Activated CD8-positive, alpha-beta memory T cell treated with anti-CD3 and anti-CD28 coated beads for 36 hours (primary cell): ENCODE data around the gene ADH4. TPM values are rescaled to one million over a fixed set of nuclear protein-coding genes. Genes with fewer than 3 reads are reported as not detected.
"Not testable (repeated sequence)": the region's sequence is repeated elsewhere in the genome, so short reads cannot be mapped to it uniquely, and the experiment has no call there.

ENCODE experiments used
- CTCF ChIA-PET: fragments of 350-600 bp; sonication (Branson Sonifier 250); formaldehyde crosslinking; loops from one replicate; lab custom pipeline; 2021; ENCODE audit warnings: antibody characterized with exemption; lab: Charles Lee
- POLR2A ChIA-PET: fragments of 350-600 bp; sonication (Branson Sonifier 250); formaldehyde crosslinking; loops from one replicate; lab custom pipeline; 2021; ENCODE audit warnings: antibody characterized with exemption; lab: Charles Lee
- total RNA-seq, 2 experiments: library from RNA; stranded (reverse); gene quantifications; one replicate each; pipeline ENCODE4 v1.2.3, GENCODE V29; 2021

ADH4 gene
- total RNA-seq, 2 experiments from 2014 or later, result not detected

GRCh38 chr4:99136329-99136728 is 7.8 kb downstream of the ADH4 start:
- CTCF ChIA-PET, result no interaction called here
- POLR2A ChIA-PET, result no interaction called here

GRCh38 chr4:99135541-99136162 is 8.4 kb downstream of the ADH4 start:
- ChIA-PET CTCF (no interaction called here), POLR2A (no interaction called here)

GRCh38 chr4:99134586-99134985 is 9.5 kb downstream of the ADH4 start:
- POLR2A ChIA-PET, result no interaction called here
- CTCF ChIA-PET, result no interaction called here

GRCh38 chr4:99131378-99131777 is 12.7 kb downstream of the ADH4 start:
- CTCF ChIA-PET, result no interaction called here
- POLR2A ChIA-PET, result no interaction called here

GRCh38 chr4:99126376-99126775 is 17.7 kb downstream of the ADH4 start:
- POLR2A ChIA-PET, result no interaction called here
- CTCF ChIA-PET, result no interaction called here

GRCh38 chr4:99121008-99121407 is 23.1 kb downstream of the ADH4 start:
- ChIA-PET POLR2A (no interaction called here), CTCF (no interaction called here)

GRCh38 chr4:99120501-99120900 is 23.6 kb downstream of the ADH4 start:
- CTCF ChIA-PET, result no interaction called here
- POLR2A ChIA-PET, result no interaction called here

- POLR2A ChIA-PET, result no interaction called here
- CTCF ChIA-PET, result interaction anchor here (0.7 to 1.4 kb wide), 2 partner anchors 287 to 730 kb away, joined by 3 read pairs; no protein-coding TSS in a partner anchor
Observed at GRCh38 chr4:99117876-99118693, 26.0 kb downstream of the ADH4 start.

GRCh38 chr4:99117122-99117841 is 26.8 kb downstream of the ADH4 start:
- POLR2A ChIA-PET, result not testable (repeated sequence)
- CTCF ChIA-PET, result interaction anchor here (0.7 to 1.4 kb wide), 3 partner anchors 288 to 729 kb away, joined by 3 read pairs; no protein-coding TSS in a partner anchor

GRCh38 chr4:99109286-99109685 is 34.8 kb downstream of the ADH4 start:
- CTCF ChIA-PET, POLR2A ChIA-PET: not testable (repeated sequence)

- CTCF ChIA-PET, result no interaction called here
- POLR2A ChIA-PET, result no interaction called here
Observed at GRCh38 chr4:99104153-99104552, 39.9 kb downstream of the ADH4 start.

- CTCF ChIA-PET, result no interaction called here
- POLR2A ChIA-PET, result interaction anchor here (0.6 kb wide), 1 partner anchor 15 kb away, joined by 3 read pairs; no protein-coding TSS in a partner anchor
Observed at GRCh38 chr4:99103166-99103565, 40.9 kb downstream of the ADH4 start.

- ChIA-PET CTCF (no interaction called here), POLR2A (interaction anchor here (0.7 kb wide), 1 partner anchor 117 kb away, joined by 3 read pairs; no protein-coding TSS in a partner anchor)
Observed at GRCh38 chr4:99102634-99103033, 41.5 kb downstream of the ADH4 start.

- POLR2A ChIA-PET, result no interaction called here
- CTCF ChIA-PET, result no interaction called here
Observed at GRCh38 chr4:99100876-99101275, 43.2 kb downstream of the ADH4 start.

GRCh38 chr4:99099814-99100213 is 44.3 kb downstream of the ADH4 start:
- CTCF ChIA-PET, POLR2A ChIA-PET: not testable (repeated sequence)

GRCh38 chr4:99099311-99099710 is 44.8 kb downstream of the ADH4 start:
- CTCF ChIA-PET, result no interaction called here
- POLR2A ChIA-PET, result no interaction called here

GRCh38 chr4:99091841-99092240 is 52.3 kb downstream of the ADH4 start:
- POLR2A ChIA-PET, CTCF ChIA-PET: not testable (repeated sequence)

GRCh38 chr4:99091216-99091575 is 52.9 kb downstream of the ADH4 start:
- ChIA-PET POLR2A (no interaction called here), CTCF (no interaction called here)

- POLR2A ChIA-PET, result no interaction called here
- CTCF ChIA-PET, result no interaction called here
Observed at GRCh38 chr4:99090481-99091215, 53.4 kb downstream of the ADH4 start.
